H9 (cell line): ENCODE results near the gene MYRIP. TPM values are rescaled to one million over a fixed set of nuclear protein-coding genes. Genes with fewer than 3 reads are reported as not detected.
A peak's percentile ranks its signal among the peaks of the same experiment; 100 is the strongest.

Experiments used
- DNase-seq: peaks from one replicate; pipeline ENCODE4 v3.0.0-alpha.2; 2017
- H2AFZ ChIP-seq: one replicate; pipeline ENCODE4 v1.6.1; 2013; ENCODE audit warnings: mild to moderate bottlenecking, low read length, control low read depth, moderate library complexity
- H2AK5ac ChIP-seq: 2 replicates; pipeline ENCODE4 v1.6.1; 2013; ENCODE audit warnings: low read length, control low read depth, mixed read lengths; ENCODE audit not compliant: insufficient read length
- H2BK120ac ChIP-seq: one replicate; pipeline ENCODE4 v1.6.1; 2013; ENCODE audit warnings: low read depth, mild to moderate bottlenecking, low read length, control low read depth, inconsistent platforms; ENCODE audit not compliant: poor library complexity, severe bottlenecking
- H2BK12ac ChIP-seq: 2 replicates; pipeline ENCODE4 v1.6.1; 2013; ENCODE audit warnings: low read length, control low read depth, mixed read lengths, low read depth; ENCODE audit not compliant: insufficient read length
- H2BK15ac ChIP-seq: 2 replicates; pipeline ENCODE4 v1.6.1; 2013; ENCODE audit warnings: low read depth, low read length, control low read depth
- H2BK20ac ChIP-seq: one replicate; pipeline ENCODE4 v1.6.1; 2013; ENCODE audit warnings: low read depth, mild to moderate bottlenecking, low read length, control low read depth, inconsistent platforms; ENCODE audit not compliant: poor library complexity, severe bottlenecking
- H2BK5ac ChIP-seq: 2 replicates; pipeline ENCODE4 v1.6.1; 2013; ENCODE audit warnings: low read length, control low read depth, mixed read lengths; ENCODE audit not compliant: insufficient read length
- H3K14ac ChIP-seq: 2 replicates; pipeline ENCODE4 v1.6.1; 2013; ENCODE audit warnings: low read length, control low read depth; ENCODE audit not compliant: insufficient read depth
- H3K18ac ChIP-seq: 2 replicates; pipeline ENCODE4 v1.6.1; 2013; ENCODE audit warnings: low read depth, mild to moderate bottlenecking, mixed read lengths, low read length, control low read depth; ENCODE audit not compliant: insufficient read length
- H3K23ac ChIP-seq: 2 replicates; pipeline ENCODE4 v1.6.1; 2013; ENCODE audit warnings: low read length, control low read depth, mixed read lengths, low read depth; ENCODE audit not compliant: insufficient read length
- H3K23me2 ChIP-seq: 2 replicates; pipeline ENCODE4 v1.6.1; 2013; ENCODE audit warnings: low read depth, mild to moderate bottlenecking, mixed read lengths, low read length, control low read depth; ENCODE audit not compliant: insufficient read length, poor library complexity, severe bottlenecking
- H3K27ac ChIP-seq: 2 replicates; pipeline ENCODE4 v1.5.1; 2013; ENCODE audit warnings: low read length, control low read depth, mixed read lengths, low read depth; ENCODE audit not compliant: insufficient read length
- H3K27me3 ChIP-seq: 2 replicates; pipeline ENCODE4 v1.6.1; 2013; ENCODE audit warnings: low read length, control low read depth, inconsistent platforms; ENCODE audit not compliant: insufficient read depth
- H3K4ac ChIP-seq: 2 replicates; pipeline ENCODE4 v1.6.1; 2013; ENCODE audit warnings: low read depth, mild to moderate bottlenecking, control low read depth, inconsistent platforms, low read length, moderate library complexity
- H3K4me1 ChIP-seq: 2 replicates; pipeline ENCODE4 v1.6.1; 2013; ENCODE audit warnings: low read length, control low read depth, inconsistent platforms; ENCODE audit not compliant: insufficient read depth
- H3K4me2 ChIP-seq: 2 replicates; pipeline ENCODE4 v1.6.1; 2013; ENCODE audit warnings: low read length, control low read depth, mixed read lengths; ENCODE audit not compliant: insufficient read length, insufficient read depth
- H3K56ac ChIP-seq: 2 replicates; pipeline ENCODE4 v1.6.1; 2013; ENCODE audit warnings: low read depth, mild to moderate bottlenecking, mixed read lengths, low read length, control low read depth; ENCODE audit not compliant: insufficient read length
- H3K79me1 ChIP-seq: 2 replicates; pipeline ENCODE4 v1.6.1; 2013; ENCODE audit warnings: low read depth, mild to moderate bottlenecking, moderate library complexity, low read length, control low read depth, inconsistent platforms; ENCODE audit not compliant: insufficient read depth, poor library complexity, severe bottlenecking
- H3K79me2 ChIP-seq: 2 replicates; pipeline ENCODE4 v1.6.1; 2013; ENCODE audit warnings: low read length, control low read depth, inconsistent platforms; ENCODE audit not compliant: insufficient read depth
- H3K9ac ChIP-seq: 2 replicates; pipeline ENCODE4 v1.6.1; 2013; ENCODE audit warnings: low read length, control low read depth, mixed read lengths; ENCODE audit not compliant: insufficient read length; ENCODE audit errors: extremely low read depth
- H3K9me3 ChIP-seq: one replicate; pipeline ENCODE4 v1.6.1; 2013; ENCODE audit warnings: low read depth, low read length, inconsistent platforms; ENCODE audit not compliant: control insufficient read depth
- H3T11ph ChIP-seq: one replicate; pipeline ENCODE4 v1.6.1; 2013; ENCODE audit warnings: mild to moderate bottlenecking, low read length, control low read depth, inconsistent platforms
- H4K20me1 ChIP-seq: one replicate; pipeline ENCODE4 v1.6.1; 2013; ENCODE audit not compliant: control insufficient read depth, insufficient read length, insufficient read depth
- H4K5ac ChIP-seq: 2 replicates; pipeline ENCODE4 v1.6.1; 2013; ENCODE audit warnings: low read depth, mild to moderate bottlenecking, mixed read lengths, low read length, control low read depth; ENCODE audit not compliant: insufficient read length
- H4K8ac ChIP-seq: replicated peaks from 2 replicates; pipeline ENCODE4 v1.6.1; 2013; ENCODE audit warnings: low read length, control low read depth, mixed read lengths, low read depth; ENCODE audit not compliant: insufficient read length
- H4K91ac ChIP-seq: 2 replicates; pipeline ENCODE4 v1.6.1; 2013; ENCODE audit warnings: low read depth, mild to moderate bottlenecking, moderate library complexity, mixed read lengths, low read length, control low read depth; ENCODE audit not compliant: insufficient read length
- H3K27ac Mint-ChIP-seq, 3 experiments: 2 replicates in 2 of 3; 3 replicates in 1 of 3; pipeline ENCODE4 v1.8.0; 2020 to 2021; ENCODE audit warnings: mixed read lengths in 3 of 3, mild to moderate bottlenecking in 1 of 3, moderate library complexity in 1 of 3
- H3K27me3 Mint-ChIP-seq: 2 replicates; pipeline ENCODE4 v1.8.0; 2021; ENCODE audit warnings: low read depth, mild to moderate bottlenecking, moderate library complexity, mixed read lengths
- H3K36me3 Mint-ChIP-seq, 3 experiments: 2 replicates in 2 of 3; 3 replicates in 1 of 3; pipeline ENCODE4 v1.8.0; 2020 to 2021; ENCODE audit warnings: low read depth in 3 of 3, mixed read lengths in 3 of 3; ENCODE audit not compliant: insufficient read depth in 1 of 3
- H3K4me1 Mint-ChIP-seq, 2 experiments: 2 replicates each; pipeline ENCODE4 v1.8.0; 2020; ENCODE audit warnings: mixed read lengths in 2 of 2
- H3K4me3 Mint-ChIP-seq, 2 experiments: 2 replicates in 1 of 2; 3 replicates in 1 of 2; pipeline ENCODE4 v1.8.0; 2020 to 2021; ENCODE audit warnings: mild to moderate bottlenecking in 2 of 2, mixed read lengths in 2 of 2, moderate library complexity in 1 of 2
- H3K9me3 Mint-ChIP-seq, 2 experiments: 2 replicates in 1 of 2; 3 replicates in 1 of 2; pipeline ENCODE4 v1.8.0; 2020; ENCODE audit warnings: mild to moderate bottlenecking in 2 of 2, mixed read lengths in 2 of 2, moderate library complexity in 1 of 2
- CTCF ChIP-seq: fragments of 200-600 bp; sonication (generic); conservative IDR thresholded peaks from 3 replicates; pipeline ENCODE4 v1.8.0; 2021; ENCODE audit warnings: antibody characterized with exemption, mild to moderate bottlenecking
- WGBS: extraction: QIAGEN DNeasy Blood & Tissue Kit; methylation state at CpG from one replicate; pipeline ENCODE4 v1.1.7; 2013; ENCODE audit warnings: missing lambda C conversion rate, low lambda C conversion rate, mixed read lengths; ENCODE audit not compliant: insufficient read length; ENCODE audit errors: extremely low coverage; 5-methylcytosine and 5-hydroxymethylcytosine counted together
- total RNA-seq: library from RNA; stranded (reverse); gene quantifications from 2 replicates; pipeline ENCODE4 v1.2.1, GENCODE V29; 2021

MYRIP gene
- total RNA-seq, 1 experiment from 2014 or later: 1.8 TPM

- Histone ChIP-seq H3K14ac (no peak overlapping the region), H3K23ac (no peak overlapping the region), H3K79me1 (no peaks in the 10 kb centered on the region), H3K4me2 (no peak overlapping the region), H3K9me3 (peaks cover 17% of the 10 kb centered on the region), H4K91ac (no peak overlapping the region), H2BK20ac (no peak overlapping the region), H2BK120ac (no peak overlapping the region), H2BK5ac (no peak overlapping the region), H3T11ph (no peak overlapping the region), H4K8ac (no peak overlapping the region), H2BK15ac (no peak overlapping the region), H3K27me3 (no peaks in the 10 kb centered on the region), H3K27ac (no peak overlapping the region), H3K23me2 (peaks cover 3% of the 10 kb centered on the region), H3K4ac (no peak overlapping the region), H4K5ac (no peak overlapping the region), H3K79me2 (no peaks in the 10 kb centered on the region), H4K20me1 (no peaks in the 10 kb centered on the region), H3K9ac (no peak overlapping the region), H3K18ac (no peak overlapping the region), H2BK12ac (no peak overlapping the region), H2AK5ac (no peak overlapping the region), H3K56ac (no peak overlapping the region), H2AFZ (no peak overlapping the region), H3K4me1 (no peaks in the 10 kb centered on the region; the same call in 1 of the 2 replicates)
- Mint-ChIP-seq H3K4me1 (peaks cover 11 to 15% of the 10 kb centered on the region in 2 experiments), H3K36me3 (peaks cover 18 to 29% (median 27%) of the 10 kb centered on the region in 3 experiments), H3K4me3 (no peak overlapping the region), H3K27me3 (peaks cover 5% of the 10 kb centered on the region), H3K9me3 (peaks cover 34 to 38% of the 10 kb centered on the region in 2 experiments), H3K27ac (peak overlapping the region in 2 of 3 experiments; percentile 4 to 15; a peak in 2 of 7 replicates)
- TF ChIP-seq CTCF: no peak
- WGBS: no CpG with 5 or more reads among the region's 4 CpGs
- DNase-seq: no peak
These were observed 213.0 kb downstream of the MYRIP start for GRCh38 chr3:40022297-40022827.
